Calu3 (cell line): ENCODE measurements around the gene HGF. TPM values are rescaled to one million over a fixed set of nuclear protein-coding genes. Genes with fewer than 3 reads are reported as not detected.

Experiments used
- BruUV-seq: library from RNA; stranded (reverse); fragments of 400-500 nt; replicated peaks from 2 replicates; lab custom pipeline; 2021; lab: Mats Ljungman, UMichigan
- CTCF ChIA-PET: fragments of 300-600 bp; sonication (Branson Sonifier 250); formaldehyde crosslinking; loops from one replicate; lab custom pipeline; 2022; ENCODE audit warnings: antibody characterized with exemption; lab: Charles Lee
- DNase-seq: peaks from one replicate; pipeline ENCODE4 v3.0.0; 2022
- H3K27ac Mint-ChIP-seq: one replicate; pipeline ENCODE4 v1.8.0; 2022; ENCODE audit warnings: mixed read lengths; ENCODE audit not compliant: unreplicated experiment
- H3K27me3 Mint-ChIP-seq: one replicate; pipeline ENCODE4 v1.8.0; 2022; ENCODE audit warnings: mixed read lengths; ENCODE audit not compliant: unreplicated experiment
- H3K36me3 Mint-ChIP-seq: one replicate; pipeline ENCODE4 v1.8.0; 2022; ENCODE audit warnings: mild to moderate bottlenecking, moderate library complexity, mixed read lengths; ENCODE audit not compliant: insufficient read depth, unreplicated experiment
- H3K4me1 Mint-ChIP-seq: one replicate; pipeline ENCODE4 v1.8.0; 2022; ENCODE audit warnings: mild to moderate bottlenecking, low read depth, mixed read lengths; ENCODE audit not compliant: unreplicated experiment
- H3K4me3 Mint-ChIP-seq: one replicate; pipeline ENCODE4 v1.8.0; 2022; ENCODE audit warnings: mild to moderate bottlenecking, low read depth, moderate library complexity, mixed read lengths; ENCODE audit not compliant: unreplicated experiment
- H3K9me3 Mint-ChIP-seq: one replicate; pipeline ENCODE4 v1.8.0; 2022; ENCODE audit warnings: low read depth, mixed read lengths; ENCODE audit not compliant: unreplicated experiment
- intact Hi-C: fragments of 100-400 bp; cut with micrococcal nuclease; formaldehyde crosslinking; loops from one replicate; pipeline ENCODE4 v1.10.0; 2022; ENCODE audit not compliant: unreplicated experiment
- total RNA-seq: library from RNA; stranded (reverse); gene quantifications from 2 replicates; pipeline ENCODE4 v1.2.3, GENCODE V29; 2022
- TF ChIP-seq, protein P1 (sequence below): fragments of 200-600 bp; IDR thresholded peaks from one replicate; pipeline ENCODE4 v1.8.0; 2022; ENCODE audit warnings: antibody characterized with exemption; ENCODE audit not compliant: unreplicated experiment

The HGF gene
- total RNA-seq, 1 experiment from 2014 or later: not detected

DNA sequence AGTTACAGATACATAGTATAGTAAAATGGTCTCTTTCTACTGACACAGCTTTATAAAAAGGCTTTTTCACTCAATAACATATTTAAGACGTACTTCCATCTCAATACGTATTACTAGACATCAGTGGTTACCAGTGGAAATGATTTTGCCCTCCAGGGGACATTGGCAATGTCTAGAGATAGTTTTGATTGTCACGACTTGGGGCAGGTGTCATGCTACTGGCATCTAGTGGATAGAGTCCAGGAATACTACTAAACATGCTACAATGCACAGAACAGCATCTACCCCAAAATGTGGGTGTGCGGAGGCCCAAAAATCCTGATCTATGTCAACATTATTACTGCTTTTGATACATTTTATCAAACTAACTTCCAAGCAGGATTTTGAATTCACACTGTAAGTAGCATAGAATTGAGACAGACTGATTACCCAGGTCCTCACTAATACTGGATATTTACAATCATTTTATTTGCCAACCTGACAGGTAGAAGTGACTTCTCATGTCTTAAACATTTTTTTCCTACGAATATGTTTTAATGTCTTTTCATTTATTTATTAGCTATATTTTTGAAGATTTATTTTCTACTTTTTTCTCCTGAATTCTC lies 53.8 kb downstream of the HGF start:
- Mint-ChIP-seq H3K4me3 (no peak overlapping the region), H3K9me3 (no peaks in the 10 kb centered on the region), H3K36me3 (no peaks in the 10 kb centered on the region), H3K4me1 (no peaks in the 10 kb centered on the region), H3K27ac (no peak overlapping the region), H3K27me3 (no peaks in the 10 kb centered on the region)
- intact Hi-C loops: loop anchor here (1.0 to 5.0 kb wide), 3 partner anchors 217 to 301 kb away; no protein-coding TSS in a partner anchor
- DNase-seq: peak; percentile 18
- CTCF ChIA-PET: interaction anchor here (0.7 to 1.0 kb wide), 2 partner anchors 169 to 215 kb away, joined by 3 to 4 read pairs; no protein-coding TSS in a partner anchor
- no TSS peak for BruUV-seq
- TF ChIP-seq, protein P1, sequence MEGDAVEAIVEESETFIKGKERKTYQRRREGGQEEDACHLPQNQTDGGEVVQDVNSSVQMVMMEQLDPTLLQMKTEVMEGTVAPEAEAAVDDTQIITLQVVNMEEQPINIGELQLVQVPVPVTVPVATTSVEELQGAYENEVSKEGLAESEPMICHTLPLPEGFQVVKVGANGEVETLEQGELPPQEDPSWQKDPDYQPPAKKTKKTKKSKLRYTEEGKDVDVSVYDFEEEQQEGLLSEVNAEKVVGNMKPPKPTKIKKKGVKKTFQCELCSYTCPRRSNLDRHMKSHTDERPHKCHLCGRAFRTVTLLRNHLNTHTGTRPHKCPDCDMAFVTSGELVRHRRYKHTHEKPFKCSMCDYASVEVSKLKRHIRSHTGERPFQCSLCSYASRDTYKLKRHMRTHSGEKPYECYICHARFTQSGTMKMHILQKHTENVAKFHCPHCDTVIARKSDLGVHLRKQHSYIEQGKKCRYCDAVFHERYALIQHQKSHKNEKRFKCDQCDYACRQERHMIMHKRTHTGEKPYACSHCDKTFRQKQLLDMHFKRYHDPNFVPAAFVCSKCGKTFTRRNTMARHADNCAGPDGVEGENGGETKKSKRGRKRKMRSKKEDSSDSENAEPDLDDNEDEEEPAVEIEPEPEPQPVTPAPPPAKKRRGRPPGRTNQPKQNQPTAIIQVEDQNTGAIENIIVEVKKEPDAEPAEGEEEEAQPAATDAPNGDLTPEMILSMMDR: peak; percentile 41

DNA sequence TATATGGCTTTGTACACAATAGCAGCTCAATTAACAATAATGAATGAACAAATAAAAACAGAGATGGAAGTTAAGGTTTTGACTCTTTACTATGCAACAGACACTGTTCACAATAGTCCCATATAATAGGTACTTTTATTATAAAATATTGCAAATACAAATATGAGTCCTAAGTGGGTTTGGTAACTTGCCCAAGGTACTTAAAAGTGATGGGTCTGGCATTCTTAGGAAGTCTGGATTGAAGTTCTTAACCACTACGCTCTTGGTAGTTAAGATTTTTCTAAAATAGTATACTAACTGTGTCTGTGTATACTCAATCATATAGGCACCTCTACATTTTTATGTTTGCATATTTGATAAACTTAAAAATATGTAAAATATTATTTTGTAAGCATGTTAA lies 55.5 kb downstream of the HGF start:
- no peaks in the 10 kb centered on the region for H3K36me3 Mint-ChIP-seq
- H3K4me3 Mint-ChIP-seq: no peak overlapping the region
- CTCF ChIA-PET: no interaction called here
- H3K27me3 Mint-ChIP-seq: no peaks in the 10 kb centered on the region
- BruUV-seq: no TSS peak
- H3K9me3 Mint-ChIP-seq: no peaks in the 10 kb centered on the region
- intact Hi-C loops: no loop called here
- no peak for DNase-seq
- H3K4me1 Mint-ChIP-seq: no peaks in the 10 kb centered on the region
- no peak overlapping the region for H3K27ac Mint-ChIP-seq
- TF ChIP-seq, protein P1: no peak

DNA sequence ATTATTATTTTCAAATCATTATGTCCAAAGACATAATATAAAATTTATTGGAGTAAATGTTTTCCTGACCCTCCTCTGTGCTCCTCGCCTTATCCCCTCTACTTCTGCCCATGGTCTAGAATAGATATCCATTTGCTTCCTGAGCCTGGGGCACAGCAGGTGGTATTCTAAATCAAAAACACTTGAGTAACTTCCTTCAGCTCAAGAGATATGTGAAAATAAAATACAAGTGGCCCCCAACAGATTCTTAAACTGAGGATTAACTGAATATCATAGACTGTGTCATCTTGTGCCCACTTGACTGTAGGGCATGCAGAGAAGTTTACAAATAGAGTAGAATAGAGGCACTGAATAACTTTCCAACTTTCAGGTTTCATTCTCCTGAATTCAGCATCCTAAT lies 59.1 kb downstream of the HGF start:
- Mint-ChIP-seq H3K4me1 (no peaks in the 10 kb centered on the region), H3K36me3 (no peaks in the 10 kb centered on the region), H3K9me3 (no peaks in the 10 kb centered on the region), H3K4me3 (no peak overlapping the region), H3K27ac (no peak overlapping the region), H3K27me3 (no peaks in the 10 kb centered on the region)
- CTCF ChIA-PET: no interaction called here
- no TSS peak for BruUV-seq
- intact Hi-C loops: no loop called here
- TF ChIP-seq, protein P1: no peak
- DNase-seq: no peak

DNA sequence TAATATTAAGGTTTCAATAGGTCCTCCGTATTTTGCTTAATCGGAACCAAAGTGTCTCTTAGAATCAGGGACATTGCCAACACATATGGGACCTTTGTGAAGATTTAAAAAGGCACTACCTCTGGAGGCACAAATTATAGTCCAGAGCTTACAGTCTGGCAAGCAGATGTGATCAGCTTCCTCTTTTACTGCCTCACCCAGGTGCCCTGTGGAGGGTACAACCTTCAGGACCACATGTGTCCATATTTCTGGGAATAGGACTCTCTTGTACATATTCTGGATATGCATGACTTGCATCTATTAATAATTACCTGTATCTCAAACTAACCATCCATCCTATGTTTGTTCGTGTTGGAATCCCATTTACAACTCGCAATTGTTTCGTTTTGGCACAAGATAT lies 60.0 kb downstream of the HGF start:
- no TSS peak for BruUV-seq
- no peak for DNase-seq
- no peak overlapping the region for H3K27ac Mint-ChIP-seq

More for the DNA sequence above, 60.0 kb downstream of the HGF start:
- peaks cover 2% of the 10 kb centered on the region for H3K4me1 Mint-ChIP-seq
- no peaks in the 10 kb centered on the region for H3K27me3 Mint-ChIP-seq
- H3K4me3 Mint-ChIP-seq: no peak overlapping the region
- CTCF ChIA-PET: no interaction called here
- H3K9me3 Mint-ChIP-seq: no peaks in the 10 kb centered on the region
- TF ChIP-seq, protein P1: no peak
- intact Hi-C loops: no loop called here
- H3K36me3 Mint-ChIP-seq: no peaks in the 10 kb centered on the region
